Liver (tissue), 9 donors: ENCODE measurements around the gene SIRPA. TPM values are rescaled to one million over a fixed set of nuclear protein-coding genes. Genes with fewer than 3 reads are reported as not detected.

Experiments used
- DNase-seq: peaks from one replicate; pipeline ENCODE4 v3.0.0-alpha.2; 2017; ENCODE audit warnings: low spot score
- H3K27ac ChIP-seq, 2 donors: one replicate each; pipeline ENCODE4 v1.7.0; 2013; ENCODE audit warnings: inconsistent platforms in 2 of 2, low read length in 2 of 2, control low read depth in 1 of 2, low read depth in 1 of 2, mild to moderate bottlenecking in 1 of 2
- H3K27me3 ChIP-seq, 4 donors: one replicate each; pipeline versions ENCODE4 v1.6.1 to v1.7.0; 2013; ENCODE audit warnings: low read length in 3 of 4, inconsistent platforms in 1 of 4, mild to moderate bottlenecking in 1 of 4, moderate library complexity in 1 of 4; ENCODE audit not compliant: control insufficient read depth in 4 of 4, insufficient read depth in 4 of 4
- H3K36me3 ChIP-seq, 4 donors: one replicate each; pipeline versions ENCODE4 v1.6.1 to v1.7.0; 2013; ENCODE audit warnings: low read length in 3 of 4, mild to moderate bottlenecking in 3 of 4, low read depth in 1 of 4, moderate library complexity in 1 of 4; ENCODE audit not compliant: control insufficient read depth in 4 of 4, insufficient read depth in 3 of 4
- H3K4me1 ChIP-seq, 4 donors: one replicate each; pipeline versions ENCODE4 v1.6.1 to v1.7.0; 2013; ENCODE audit warnings: low read length in 3 of 4, mild to moderate bottlenecking in 3 of 4, moderate library complexity in 1 of 4; ENCODE audit not compliant: control insufficient read depth in 4 of 4, insufficient read depth in 4 of 4
- H3K4me3 ChIP-seq, 3 donors: one replicate each; pipeline versions ENCODE4 v1.6.1 to v1.7.0; 2013; ENCODE audit warnings: low read length in 3 of 3, control low read depth in 1 of 3, low read depth in 1 of 3, mild to moderate bottlenecking in 1 of 3
- H3K9ac ChIP-seq, 2 donors: one replicate each; pipeline ENCODE4 v1.7.0; 2013; ENCODE audit warnings: low read length in 2 of 2, mild to moderate bottlenecking in 2 of 2, moderate library complexity in 2 of 2, control low read depth in 1 of 2, low read depth in 1 of 2
- H3K9me3 ChIP-seq, 4 donors: one replicate each; pipeline versions ENCODE4 v1.6.1 to v1.7.0; 2013; ENCODE audit warnings: low read length in 3 of 4; ENCODE audit not compliant: control insufficient read depth in 4 of 4
- EGR1 ChIP-seq, 2 donors: IDR thresholded peaks; 2 replicates each; pipeline ENCODE4 v1.6.1; 2016 to 2018; ENCODE audit warnings: antibody characterized with exemption in 2 of 2, low read depth in 2 of 2
- FOXA2 ChIP-seq: IDR thresholded peaks from 2 replicates; pipeline ENCODE4 v1.6.1; 2016; ENCODE audit warnings: antibody characterized with exemption
- HNF4A ChIP-seq, 2 donors: conservative IDR thresholded peaks; 2 replicates each; pipeline ENCODE4 v1.6.1; 2016; ENCODE audit warnings: antibody characterized with exemption in 2 of 2, mild to moderate bottlenecking in 2 of 2
- JUND ChIP-seq, 2 donors: IDR thresholded peaks; 2 replicates each; pipeline ENCODE4 v1.6.1; 2016; ENCODE audit warnings: antibody characterized with exemption in 2 of 2
- MAX ChIP-seq: IDR thresholded peaks from 2 replicates; pipeline ENCODE4 v1.6.1; 2016; ENCODE audit warnings: antibody characterized with exemption
- REST ChIP-seq: IDR thresholded peaks from 2 replicates; pipeline ENCODE4 v1.6.1; 2016; ENCODE audit warnings: antibody characterized with exemption, mild to moderate bottlenecking
- RXRA ChIP-seq, 2 donors: IDR thresholded peaks; 2 replicates each; pipeline ENCODE4 v1.6.1; 2017 to 2018; ENCODE audit warnings: antibody characterized with exemption in 2 of 2, mild to moderate bottlenecking in 1 of 2
- SP1 ChIP-seq: IDR thresholded peaks from 2 replicates; pipeline ENCODE4 v1.6.1; 2018; ENCODE audit warnings: antibody characterized with exemption, mild to moderate bottlenecking
- YY1 ChIP-seq: IDR thresholded peaks from 2 replicates; pipeline ENCODE4 v1.6.1; 2016; ENCODE audit warnings: antibody characterized with exemption, mild to moderate bottlenecking
- WGBS: extraction: QIAGEN DNeasy Blood & Tissue Kit; methylation state at CpG from one replicate; pipeline ENCODE4 v1.1.7; 2013; 5-methylcytosine and 5-hydroxymethylcytosine counted together
- polyA plus RNA-seq, 2 donors: library from polyadenylated mRNA; stranded (reverse) in 1 of 2; unstranded in 1 of 2; fragments of 200-250 nt in 1 of 2; fragments of >200 nt in 1 of 2; fragmentation: Nextera tagmentation in 1 of 2; extraction: Ambion mirVana in 1 of 2; gene quantifications; one replicate each; pipeline versions ENCODE4 v1.2.1 to v1.2.3, GENCODE V29; 2013 to 2015
- total RNA-seq, 2 donors: library from RNA; depleted of rRNA; stranded (reverse); fragments of >200 nt; gene quantifications; one replicate each; pipeline ENCODE4 v1.2.3, GENCODE V29; 2014
- TF ChIP-seq, protein P1 (sequence below): IDR thresholded peaks from 2 replicates; pipeline ENCODE4 v1.6.1; 2016; ENCODE audit warnings: antibody characterized with exemption
- TF ChIP-seq, protein P2 (sequence below): IDR thresholded peaks from 2 replicates; pipeline ENCODE4 v1.6.1; 2016; ENCODE audit warnings: antibody characterized with exemption
- donor health status: healthy.
- donor health status: healthy.
- donor health status: healthy.
- donor health status: healthy.
- donor health status: healthy.

SIRPA gene
- total and polyA plus RNA-seq, 4 donors: 5.4 to 47.5 (median 23.2) TPM

DNA sequence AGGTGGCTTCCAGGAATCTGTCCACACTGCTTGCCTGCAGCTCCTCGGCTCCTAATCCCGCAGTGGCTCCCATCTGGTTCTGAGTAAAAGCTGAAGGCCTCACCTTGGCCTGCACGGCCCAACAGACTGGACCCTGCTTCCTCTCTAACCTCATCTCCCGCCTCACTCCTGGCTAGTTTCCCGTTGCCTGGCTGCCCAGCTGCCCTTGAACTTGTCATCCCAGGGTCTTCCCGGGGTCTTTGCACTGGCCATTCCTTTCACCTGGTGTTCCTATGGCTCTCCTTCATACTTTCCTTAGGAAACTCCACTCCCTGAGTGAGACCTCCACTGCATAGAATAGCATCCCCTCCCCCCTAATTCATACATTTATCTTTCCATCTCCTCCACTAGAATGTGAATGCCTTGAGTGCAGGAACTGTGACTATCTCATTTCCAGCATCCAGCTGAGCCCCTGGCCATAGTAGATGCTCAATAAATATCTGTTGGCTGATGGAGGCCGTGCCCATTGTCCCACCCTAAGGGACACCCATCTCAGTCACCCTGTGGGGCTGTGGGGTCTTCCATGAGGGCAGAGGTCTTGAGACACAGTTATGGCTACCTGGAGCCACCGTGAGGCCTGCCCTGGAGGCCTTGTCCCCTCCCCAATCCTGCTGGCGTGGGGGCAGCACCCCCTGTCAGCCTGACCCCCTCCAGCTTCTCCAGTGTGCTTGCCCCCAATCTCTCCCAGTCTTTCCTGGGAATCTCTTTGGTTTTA lies 9.1 kb upstream of the SIRPA start (continued):
- no peak for TF ChIP-seq REST
- TF ChIP-seq HNF4A (conservative IDR thresholded peaks at IDR 0.05): no peak
- TF ChIP-seq FOXA2: no peak
- TF ChIP-seq YY1: no peak

DNA sequence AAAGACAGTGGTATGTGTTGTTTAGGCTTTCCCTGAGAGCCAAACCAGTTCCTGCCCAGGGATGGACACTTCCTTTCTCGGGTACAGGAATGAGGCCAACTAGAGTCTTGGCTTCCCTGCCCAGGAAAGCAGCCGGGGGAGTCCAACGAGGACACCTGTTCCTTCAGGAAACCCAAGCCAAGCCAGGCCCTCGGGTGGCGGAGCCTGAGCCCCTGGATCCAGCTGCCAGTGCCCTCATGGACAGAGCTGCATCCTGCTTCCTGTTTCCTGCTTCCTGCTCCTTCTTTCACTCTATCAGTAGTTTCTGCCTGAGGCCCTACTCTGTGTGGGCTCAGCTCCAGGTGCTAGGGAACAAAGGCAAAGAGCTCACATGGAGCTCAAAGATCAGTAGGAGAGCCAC lies 7.9 kb upstream of the SIRPA start:
- H3K4me1 ChIP-seq: peaks cover 2 to 29% (median 24%) of the 10 kb centered on the region in 4 donors
- DNase-seq: no peak
- no peaks in the 10 kb centered on the region for H3K27me3 ChIP-seq
- H3K4me3 ChIP-seq: no peak overlapping the region
- H3K9ac ChIP-seq: no peak overlapping the region
- TF ChIP-seq JUND (IDR thresholded peaks at IDR 0.05) (no peak), HNF4A (conservative IDR thresholded peaks at IDR 0.05) (no peak), RXRA (IDR thresholded peaks at IDR 0.05) (no peak)
- TF ChIP-seq, protein P1, sequence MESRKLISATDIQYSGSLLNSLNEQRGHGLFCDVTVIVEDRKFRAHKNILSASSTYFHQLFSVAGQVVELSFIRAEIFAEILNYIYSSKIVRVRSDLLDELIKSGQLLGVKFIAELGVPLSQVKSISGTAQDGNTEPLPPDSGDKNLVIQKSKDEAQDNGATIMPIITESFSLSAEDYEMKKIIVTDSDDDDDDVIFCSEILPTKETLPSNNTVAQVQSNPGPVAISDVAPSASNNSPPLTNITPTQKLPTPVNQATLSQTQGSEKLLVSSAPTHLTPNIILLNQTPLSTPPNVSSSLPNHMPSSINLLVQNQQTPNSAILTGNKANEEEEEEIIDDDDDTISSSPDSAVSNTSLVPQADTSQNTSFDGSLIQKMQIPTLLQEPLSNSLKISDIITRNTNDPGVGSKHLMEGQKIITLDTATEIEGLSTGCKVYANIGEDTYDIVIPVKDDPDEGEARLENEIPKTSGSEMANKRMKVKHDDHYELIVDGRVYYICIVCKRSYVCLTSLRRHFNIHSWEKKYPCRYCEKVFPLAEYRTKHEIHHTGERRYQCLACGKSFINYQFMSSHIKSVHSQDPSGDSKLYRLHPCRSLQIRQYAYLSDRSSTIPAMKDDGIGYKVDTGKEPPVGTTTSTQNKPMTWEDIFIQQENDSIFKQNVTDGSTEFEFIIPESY: no peak
- no peaks in the 10 kb centered on the region for H3K9me3 ChIP-seq
- no peak overlapping the region for H3K27ac ChIP-seq
- no peaks in the 10 kb centered on the region for H3K36me3 ChIP-seq
- WGBS: 60% methylated on average over 5 of the region's 5 CpGs

- no peak overlapping the region for H3K4me3 ChIP-seq
- H3K9me3 ChIP-seq: no peaks in the 10 kb centered on the region
- TF ChIP-seq MAX (no peak), RXRA (IDR thresholded peaks at IDR 0.05) (no peak), FOXA2 (no peak), HNF4A (conservative IDR thresholded peaks at IDR 0.05) (no peak), EGR1 (IDR thresholded peaks at IDR 0.05; ENCODE audit: low read depth in 2 of 2) (no peak), SP1 (no peak)
- TF ChIP-seq, protein P2, sequence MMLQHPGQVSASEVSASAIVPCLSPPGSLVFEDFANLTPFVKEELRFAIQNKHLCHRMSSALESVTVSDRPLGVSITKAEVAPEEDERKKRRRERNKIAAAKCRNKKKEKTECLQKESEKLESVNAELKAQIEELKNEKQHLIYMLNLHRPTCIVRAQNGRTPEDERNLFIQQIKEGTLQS: no peak
- no peaks in the 10 kb centered on the region for H3K36me3 ChIP-seq
- H3K4me1 ChIP-seq: peaks cover 2 to 29% (median 22%) of the 10 kb centered on the region in 4 donors
- WGBS: 91% methylated on average over 2 of the region's 2 CpGs
- H3K9ac ChIP-seq: no peak overlapping the region
- H3K27me3 ChIP-seq: no peaks in the 10 kb centered on the region
- no peak overlapping the region for H3K27ac ChIP-seq
- DNase-seq: no peak
Measured at GRCh38 chr20:1887756-1888155, 7.5 kb upstream of the SIRPA start.
